Brain microvascular endothelial cell (primary cell): ENCODE measurements around the gene ODC1.

Experiments used
- DNase-seq: peaks from one replicate; pipeline ENCODE4 v3.0.0-alpha.2; 2020
- H3K27ac ChIP-seq: fragments of 250-450 bp; sonication (Bioruptor Pico); 2 replicates; pipeline ENCODE4 v1.5.1; 2020; ENCODE audit warnings: mild to moderate bottlenecking, moderate library complexity
- H3K27me3 ChIP-seq: fragments of 250-450 bp; sonication (Bioruptor Pico); replicated peaks from 2 replicates; pipeline ENCODE4 v1.5.1; 2020; ENCODE audit warnings: mild to moderate bottlenecking
- H3K36me3 ChIP-seq: fragments of 250-450 bp; sonication (Bioruptor Pico); replicated peaks from 2 replicates; pipeline ENCODE4 v1.5.1; 2020; ENCODE audit warnings: mild to moderate bottlenecking
- H3K4me3 ChIP-seq: 2 replicates; pipeline ENCODE4 v1.5.1; 2011; ENCODE audit warnings: low read depth, mild to moderate bottlenecking, control low read depth, low read length, moderate library complexity
- in situ Hi-C: cut with HindIII; loops from 2 replicates; pipeline ENCODE4 v1.10.0; 2017; ENCODE audit warnings: low sequenced_read_pairs, low pct_ligation_motif_present
- TF ChIP-seq, protein P1 (sequence below): IDR thresholded peaks from 2 replicates; pipeline ENCODE4 v1.5.1; 2011; ENCODE audit warnings: low read depth, mild to moderate bottlenecking, moderate library complexity, low read length, control low read depth, inconsistent platforms; ENCODE audit errors: missing control alignments

ODC1 gene

DNA sequence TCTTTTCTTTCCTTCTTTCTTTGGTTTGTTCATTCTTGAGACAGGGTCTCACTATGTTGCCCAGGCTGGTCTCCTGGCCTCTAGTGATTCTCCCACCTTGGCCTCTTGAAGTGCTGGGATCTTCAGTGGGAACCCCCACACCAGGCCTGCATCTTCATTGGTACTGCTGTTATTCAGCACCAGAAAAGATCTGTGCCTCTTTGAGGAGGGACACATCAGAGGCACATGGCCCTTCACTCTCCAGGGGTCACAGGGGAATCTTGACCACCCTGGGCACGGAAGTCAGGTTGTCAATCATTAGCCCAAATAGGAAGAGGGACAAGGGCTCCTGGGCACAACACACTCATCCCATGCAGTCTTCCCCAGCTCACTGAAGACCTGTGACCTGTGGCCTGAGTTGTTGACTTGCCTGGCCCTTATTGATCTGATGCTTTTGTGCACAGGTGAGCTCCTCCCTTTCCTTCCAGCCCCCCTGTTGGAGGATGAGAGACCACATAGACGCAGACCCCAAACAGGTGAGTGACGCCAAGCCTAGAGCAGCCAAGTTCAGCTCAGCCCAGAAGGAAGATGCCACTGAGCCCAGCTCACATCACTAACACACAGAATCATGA is 33.0 kb upstream of the ODC1 start:
- no peak overlapping the region for H3K27ac ChIP-seq
- H3K36me3 ChIP-seq, result no peaks in the 10 kb centered on the region
- TF ChIP-seq, protein P1, sequence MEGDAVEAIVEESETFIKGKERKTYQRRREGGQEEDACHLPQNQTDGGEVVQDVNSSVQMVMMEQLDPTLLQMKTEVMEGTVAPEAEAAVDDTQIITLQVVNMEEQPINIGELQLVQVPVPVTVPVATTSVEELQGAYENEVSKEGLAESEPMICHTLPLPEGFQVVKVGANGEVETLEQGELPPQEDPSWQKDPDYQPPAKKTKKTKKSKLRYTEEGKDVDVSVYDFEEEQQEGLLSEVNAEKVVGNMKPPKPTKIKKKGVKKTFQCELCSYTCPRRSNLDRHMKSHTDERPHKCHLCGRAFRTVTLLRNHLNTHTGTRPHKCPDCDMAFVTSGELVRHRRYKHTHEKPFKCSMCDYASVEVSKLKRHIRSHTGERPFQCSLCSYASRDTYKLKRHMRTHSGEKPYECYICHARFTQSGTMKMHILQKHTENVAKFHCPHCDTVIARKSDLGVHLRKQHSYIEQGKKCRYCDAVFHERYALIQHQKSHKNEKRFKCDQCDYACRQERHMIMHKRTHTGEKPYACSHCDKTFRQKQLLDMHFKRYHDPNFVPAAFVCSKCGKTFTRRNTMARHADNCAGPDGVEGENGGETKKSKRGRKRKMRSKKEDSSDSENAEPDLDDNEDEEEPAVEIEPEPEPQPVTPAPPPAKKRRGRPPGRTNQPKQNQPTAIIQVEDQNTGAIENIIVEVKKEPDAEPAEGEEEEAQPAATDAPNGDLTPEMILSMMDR, result no peak
- peaks cover 2% of the 10 kb centered on the region for H3K27me3 ChIP-seq
- H3K4me3 ChIP-seq, result no peak overlapping the region
- in situ Hi-C loops, result no loop called here
- DNase-seq, result no peak

GRCh38 chr2:10480359-10480949 is 32.3 kb upstream of the ODC1 start:
- TF ChIP-seq, protein P1, result no peak
- in situ Hi-C loops, result no loop called here
- no peaks in the 10 kb centered on the region for H3K36me3 ChIP-seq
- no peak overlapping the region for H3K27ac ChIP-seq
- no peak for DNase-seq
- no peak overlapping the region for H3K4me3 ChIP-seq
- H3K27me3 ChIP-seq, result peaks cover 2% of the 10 kb centered on the region

DNA sequence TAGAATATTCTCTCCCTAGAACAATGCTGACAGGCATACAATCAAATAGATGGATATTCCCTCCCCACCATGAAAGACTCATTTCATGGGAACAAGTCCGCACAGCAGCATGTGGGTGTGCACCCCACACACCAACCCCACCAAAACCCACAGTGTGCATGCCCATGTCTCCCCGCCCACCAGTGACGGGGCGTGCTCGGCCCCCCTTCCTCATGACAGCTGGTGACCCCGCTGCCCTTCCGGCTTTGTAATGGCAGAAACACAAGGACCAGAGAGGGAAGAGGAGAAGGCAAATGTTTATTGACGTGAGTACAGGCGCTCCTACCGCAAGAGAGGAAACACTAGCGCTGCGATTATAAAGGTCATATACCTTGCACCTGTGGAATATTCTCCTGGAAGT is 30.8 kb upstream of the ODC1 start:
- in situ Hi-C loops, result no loop called here
- no peaks in the 10 kb centered on the region for H3K27me3 ChIP-seq
- H3K36me3 ChIP-seq, result no peaks in the 10 kb centered on the region
- H3K4me3 ChIP-seq, result no peak overlapping the region
- DNase-seq, result no peak
- H3K27ac ChIP-seq, result no peak overlapping the region
- TF ChIP-seq, protein P1, result no peak

DNA sequence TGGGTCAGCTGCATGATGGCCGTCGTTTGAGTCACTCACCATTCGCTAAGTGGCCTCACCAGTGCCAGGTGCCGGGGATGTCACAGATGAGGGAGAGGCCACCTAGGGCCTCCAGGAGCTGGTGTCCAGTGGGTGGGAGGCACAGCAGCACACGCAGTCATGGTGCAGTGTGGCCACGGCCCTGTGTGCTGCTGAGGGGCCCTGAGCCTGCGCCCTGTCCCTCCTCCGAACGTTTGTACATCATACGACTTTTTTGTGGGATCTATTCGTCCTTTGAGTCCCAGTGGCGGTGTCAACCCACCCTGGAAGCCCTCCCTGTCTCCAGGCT is 30.1 kb upstream of the ODC1 start:
- Histone ChIP-seq H3K27ac (no peak overlapping the region), H3K27me3 (no peaks in the 10 kb centered on the region), H3K36me3 (no peaks in the 10 kb centered on the region), H3K4me3 (no peak overlapping the region)
- TF ChIP-seq, protein P1, result no peak
- DNase-seq, result no peak
- in situ Hi-C loops, result no loop called here

- TF ChIP-seq, protein P1, result no peak
- no peaks in the 10 kb centered on the region for H3K27me3 ChIP-seq
- no peak for DNase-seq
- H3K36me3 ChIP-seq, result no peaks in the 10 kb centered on the region
- H3K27ac ChIP-seq, result no peak overlapping the region
- in situ Hi-C loops, result no loop called here
- no peak overlapping the region for H3K4me3 ChIP-seq
Observed at GRCh38 chr2:10477443-10478297, 29.5 kb upstream of the ODC1 start.
